Neural progenitor cell (in vitro differentiated cells): ENCODE results near the gene MUC6.

Source experiments
- CTCF ChIP-seq: fragments of 200-600 bp; sonication (generic); IDR thresholded peaks from 2 replicates; pipeline ENCODE4 v1.5.1; 2017; ENCODE audit warnings: antibody characterized with exemption, mild to moderate bottlenecking
- EZH2 ChIP-seq: fragments of 200-600 bp; sonication (generic); IDR thresholded peaks from 2 replicates; pipeline ENCODE4 v1.6.1; 2017; ENCODE audit warnings: antibody characterized with exemption, mild to moderate bottlenecking, moderate library complexity
- EZH2phosphoT487 ChIP-seq: fragments of 200-600 bp; sonication (generic); IDR thresholded peaks from 2 replicates; pipeline ENCODE4 v1.6.1; 2017; ENCODE audit warnings: antibody characterized with exemption

- TF ChIP-seq CTCF (no peak), EZH2phosphoT487 (no peak), EZH2 (no peak)
Measured at GRCh38 chr11:963852-964251, 72.7 kb downstream of the MUC6 start.
